GM18507 (cell line): ENCODE data around the gene CSMD2.

ENCODE experiments used
- DNase-seq: peaks from one replicate; pipeline ENCODE4 v3.0.0; 2011; ENCODE audit warnings: low read depth; ENCODE audit not compliant: insufficient read length; ENCODE audit errors: extremely low spot score
- FAIRE-seq: peaks from 2 replicates; lab custom pipeline; 2011; peaks lifted over from hg19 to GRCh38; lab: Jason Lieb, UNC

Gene CSMD2

GRCh38 chr1:33745942-33746341 is 419.1 kb downstream of the CSMD2 start:
- DNase-seq, result no peak
- no peak for FAIRE-seq

GRCh38 chr1:33743221-33743998 is 421.6 kb downstream of the CSMD2 start:
- FAIRE-seq, result no peak

DNA sequence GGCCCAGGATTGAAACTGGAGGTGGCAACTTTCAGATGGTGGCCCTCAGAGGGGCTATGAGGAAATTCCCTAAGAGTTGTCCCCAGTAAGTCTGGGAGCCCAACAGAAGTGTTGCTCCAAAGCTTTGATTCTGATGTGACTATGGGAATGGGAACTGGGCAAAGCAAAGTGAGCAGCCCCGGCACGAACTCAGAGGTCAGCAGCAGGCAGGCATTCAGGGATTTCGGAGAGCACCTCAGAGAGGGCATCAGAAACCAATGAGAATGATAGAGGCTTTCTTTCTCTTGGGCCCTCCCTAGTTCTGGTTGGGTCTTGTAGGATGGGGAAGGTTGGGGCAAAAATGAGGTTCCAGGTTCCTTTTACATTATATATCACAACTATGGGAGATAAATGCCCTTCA is 422.4 kb downstream of the CSMD2 start:
- FAIRE-seq (no peak), DNase-seq (no peak)

More at GRCh38 chr1:33743221-33743998, 421.6 kb downstream of the CSMD2 start:
- no peak for DNase-seq

DNA sequence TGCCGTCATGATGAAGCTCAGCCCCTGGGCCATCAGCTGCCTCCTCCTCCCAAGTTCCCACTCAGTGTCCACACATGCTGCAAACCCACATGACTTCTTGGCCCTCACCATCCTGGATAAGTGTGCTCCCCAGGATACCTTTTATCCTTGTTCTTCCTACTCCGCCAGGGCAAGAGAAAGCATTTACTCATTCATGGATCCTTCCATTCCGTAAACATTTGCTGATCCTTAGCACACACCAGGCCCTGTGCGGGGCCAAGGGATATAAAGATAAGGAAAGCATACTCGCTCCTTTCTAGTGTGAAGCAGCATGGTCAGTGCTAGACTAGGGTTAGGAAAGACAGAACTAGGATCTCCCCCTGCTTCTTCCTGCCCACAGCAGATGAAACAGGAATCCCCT is 423.3 kb downstream of the CSMD2 start:
- DNase-seq, result no peak
- no peak for FAIRE-seq

DNA sequence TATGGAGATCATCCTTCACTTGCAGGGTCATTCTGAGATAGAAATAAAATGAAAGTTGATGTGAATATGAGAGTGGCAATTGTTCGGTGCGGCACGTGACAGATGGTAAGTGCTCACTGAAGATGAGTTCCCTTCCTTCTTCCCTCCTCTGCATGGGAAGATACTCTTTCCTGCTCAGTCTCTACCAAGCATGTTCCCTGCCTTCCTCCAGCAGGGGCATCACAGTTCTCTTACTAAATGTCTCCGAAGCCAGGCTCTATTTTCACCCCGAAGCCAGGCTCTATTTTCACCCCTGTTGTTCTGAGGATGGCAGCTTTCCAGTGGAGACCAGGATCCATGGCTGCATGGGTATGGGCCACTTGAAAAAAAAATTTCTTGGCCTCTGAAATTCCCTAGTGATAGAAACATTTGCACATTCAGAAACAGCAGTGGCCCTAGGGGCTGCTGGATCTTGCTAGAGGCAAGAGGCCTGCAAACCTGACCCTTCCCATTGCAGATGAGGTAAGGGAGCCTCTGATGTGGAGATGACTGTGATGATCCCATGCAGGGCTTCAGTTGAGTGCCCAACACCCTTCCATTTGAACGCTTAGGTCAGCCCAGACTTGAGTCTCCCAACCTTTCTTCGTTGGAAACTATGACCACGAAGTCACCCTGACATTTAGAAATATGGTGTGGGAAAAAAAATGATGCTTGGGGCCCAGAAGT is 424.8 kb downstream of the CSMD2 start:
- FAIRE-seq, result no peak
- no peak for DNase-seq

GRCh38 chr1:33738976-33739375 is 426.1 kb downstream of the CSMD2 start:
- DNase-seq (no peak), FAIRE-seq (no peak)

- no peak for FAIRE-seq
- no peak for DNase-seq
These were observed 426.5 kb downstream of the CSMD2 start for GRCh38 chr1:33738536-33738935.

- DNase-seq (no peak), FAIRE-seq (no peak)
These were observed 428.5 kb downstream of the CSMD2 start for GRCh38 chr1:33736496-33736895.

GRCh38 chr1:33735624-33736023 is 429.4 kb downstream of the CSMD2 start:
- no peak for FAIRE-seq
- no peak for DNase-seq

- DNase-seq, result no peak
- FAIRE-seq, result no peak
These were observed 437.7 kb downstream of the CSMD2 start for GRCh38 chr1:33727310-33727709.

- DNase-seq (no peak), FAIRE-seq (no peak)
These were observed 438.7 kb downstream of the CSMD2 start for GRCh38 chr1:33726274-33726804.

DNA sequence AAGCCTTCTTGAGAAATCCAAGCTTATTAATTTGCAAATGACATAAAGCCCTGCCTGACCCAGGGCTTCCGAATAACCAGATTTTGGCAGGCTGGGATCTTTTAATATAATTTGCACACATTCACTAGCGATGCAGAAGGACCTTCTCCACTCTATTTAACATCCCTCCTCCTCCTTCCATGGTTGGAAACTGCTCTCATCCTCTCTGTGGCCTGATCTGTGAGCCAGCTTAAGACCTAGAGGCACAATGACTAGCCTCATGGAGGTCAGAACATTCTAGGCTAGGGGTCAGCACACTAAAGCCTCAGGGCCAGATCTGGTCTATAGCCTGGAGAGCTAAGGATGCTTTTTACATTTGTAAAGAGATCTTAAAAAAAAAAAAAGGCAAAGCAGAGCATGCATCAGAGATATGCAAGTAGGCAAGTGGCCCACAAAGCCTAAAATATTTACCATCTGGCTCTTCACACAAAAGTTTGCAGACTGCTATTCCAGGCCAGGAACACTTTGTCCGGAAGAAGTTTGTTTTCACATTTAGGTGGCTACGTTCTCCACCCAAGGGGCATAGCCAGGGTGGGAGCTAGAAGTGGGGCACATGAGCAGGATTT is 439.4 kb downstream of the CSMD2 start:
- no peak for DNase-seq
- no peak for FAIRE-seq

DNA sequence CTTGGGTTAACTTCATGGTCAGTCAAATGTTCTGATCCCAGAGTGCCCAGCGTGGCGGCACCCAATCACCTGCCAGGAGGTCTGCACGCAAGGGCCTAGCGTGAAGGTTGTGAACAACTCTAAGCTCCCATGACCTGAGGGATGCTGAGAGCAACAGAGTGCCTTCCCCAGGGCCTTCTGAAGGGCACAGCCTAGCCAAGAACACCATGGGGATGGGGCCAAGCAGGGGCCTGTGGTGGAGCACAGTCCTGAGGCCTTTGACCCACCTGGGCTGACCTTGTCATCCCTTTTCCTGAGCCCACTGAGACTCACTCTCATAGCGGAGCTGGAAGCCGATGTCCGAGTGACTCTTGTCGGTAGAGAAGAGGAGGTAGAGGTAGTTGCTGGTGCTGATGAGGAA is 440.0 kb downstream of the CSMD2 start:
- FAIRE-seq, result no peak

GRCh38 chr1:33724348-33724747 is 440.7 kb downstream of the CSMD2 start:
- FAIRE-seq (no peak), DNase-seq (no peak)

More for the DNA sequence above, 440.0 kb downstream of the CSMD2 start:
- DNase-seq, result no peak

DNA sequence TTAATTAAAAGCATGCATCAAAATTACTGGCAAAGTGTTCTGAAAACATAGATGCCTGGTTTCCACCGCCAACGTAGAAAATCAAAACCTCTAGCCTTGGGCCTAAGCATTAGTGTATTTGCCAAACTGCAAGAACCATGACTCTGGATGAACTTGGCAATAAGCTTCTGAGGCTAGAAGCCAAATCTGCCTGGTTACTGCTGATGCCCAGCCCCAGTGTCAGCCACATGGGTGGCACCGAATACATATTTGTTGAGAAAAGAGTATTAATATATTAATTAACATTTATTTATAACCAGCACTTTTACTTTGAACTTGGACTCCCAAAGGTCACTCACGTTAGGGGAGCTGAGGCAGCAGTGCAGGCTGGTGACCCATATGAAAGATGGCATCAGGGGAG is 441.8 kb downstream of the CSMD2 start:
- DNase-seq (no peak), FAIRE-seq (no peak)

- no peak for FAIRE-seq
These were observed 443.7 kb downstream of the CSMD2 start for GRCh38 chr1:33721301-33721815.

GRCh38 chr1:33719771-33720670 is 445.0 kb downstream of the CSMD2 start:
- DNase-seq, result no peak

More at GRCh38 chr1:33721301-33721815, 443.7 kb downstream of the CSMD2 start:
- no peak for DNase-seq

DNA sequence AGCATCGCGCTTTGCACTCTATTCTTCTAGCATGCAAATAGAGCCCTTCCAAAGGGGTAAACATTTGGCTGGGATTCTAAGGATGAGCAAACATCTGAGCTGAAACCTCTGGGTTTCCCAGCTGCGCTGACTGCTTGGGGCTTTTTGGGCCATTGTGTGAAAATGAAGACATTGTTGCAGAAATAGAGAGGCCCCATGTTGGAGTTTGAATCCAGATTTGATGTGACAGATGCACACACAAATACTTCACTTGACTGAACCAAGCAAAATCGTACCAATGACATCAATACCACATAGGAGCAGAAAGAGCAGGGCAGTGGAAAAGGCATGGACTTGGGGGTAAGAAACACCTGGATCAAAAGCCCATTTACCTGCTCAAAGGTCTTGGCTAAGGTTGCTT is 445.7 kb downstream of the CSMD2 start:
- FAIRE-seq (no peak), DNase-seq (no peak)

More at GRCh38 chr1:33719771-33720670, 445.0 kb downstream of the CSMD2 start:
- FAIRE-seq, result no peak

GRCh38 chr1:33718186-33718585 is 446.8 kb downstream of the CSMD2 start:
- FAIRE-seq, result no peak
- DNase-seq, result no peak
